ENCODE results near the gene TAMM41. TPM values are rescaled to one million over a fixed set of nuclear protein-coding genes. Genes with fewer than 3 reads are reported as not detected.

The TAMM41 gene
- total and polyA plus RNA-seq, 10 of the 15 experiments (the other 5 are each of a cell fraction or from before 2014, with no cell fraction given): 10.4 to 36.6 (median 18.3) TPM

- TF ChIP-seq ZBTB11 (CRISPR knock-in tag; IDR thresholded peaks at IDR 0.05) (no peak), SIX5 (IDR thresholded peaks at IDR 0.05; ENCODE audit: low read depth, low read length, severe bottlenecking) (no peak)
Observed at GRCh38 chr3:11780341-11780740, 66.3 kb downstream of the TAMM41 start (continued).

GRCh38 chr3:11779626-11780025, 67.1 kb downstream of the TAMM41 start:
- H3K4me2 ChIP-seq (ENCODE audit: control insufficient read depth, insufficient read depth): no peak overlapping the region
- in situ Hi-C loops (cut with MboI): no loop called here
- no peaks in the 10 kb centered on the region for H3K27me3 ChIP-seq (replicated peaks in 1 of 2; ENCODE audit: control insufficient read depth in 2 of 2, insufficient read depth in 2 of 2, low read length in 1 of 2)
- ChIA-PET CTCF (no interaction called here), RAD21 (ENCODE audit: unreplicated experiment) (no interaction called here), SMC1A (ENCODE audit: uncharacterized antibody, unreplicated experiment) (interaction anchor here (1.0 kb wide), 1 partner anchor 10 kb away, joined by 4 read pairs; no protein-coding TSS in a partner anchor), POLR2A (no interaction called here)
- no peak overlapping the region for H3K27ac ChIP-seq (ENCODE audit: control insufficient read depth, insufficient read depth)
- H4K20me1 ChIP-seq (ENCODE audit: control insufficient read depth, insufficient read depth): no peaks in the 10 kb centered on the region
- no peaks in the 10 kb centered on the region for H3K9me3 ChIP-seq (replicated peaks; ENCODE audit: control insufficient read depth, insufficient read depth, low read length)
- DNase-seq (ENCODE audit: low read depth, low spot score): no peak
- H3K4me3 ChIP-seq: no peak overlapping the region
- H3K36me3 ChIP-seq (ENCODE audit: control insufficient read depth in 2 of 2, insufficient read depth in 2 of 2, low read length in 1 of 2): no peaks in the 10 kb centered on the region
- ATAC-seq: no peak
- intact Hi-C loops (cut with micrococcal nuclease; ENCODE audit: unreplicated experiment): no loop called here
- TF ChIP-seq ZBTB11 (CRISPR knock-in tag; IDR thresholded peaks at IDR 0.05) (no peak), SUPT20H (IDR thresholded peaks at IDR 0.05; ENCODE audit: borderline replicate concordance, control insufficient read depth, low read depth, low read length) (no peak), BCL11A (IDR thresholded peaks at IDR 0.05; ENCODE audit: low read depth, low read length) (no peak), CEBPZ (IDR thresholded peaks at IDR 0.05; ENCODE audit: low read depth, low read length) (no peak), STAT1 (conservative IDR thresholded peaks at IDR 0.05) (no peak), POLR2A (IDR thresholded peaks at IDR 0.05; ENCODE audit: low read depth, low read length) (no peak)
- no peak overlapping the region for H3K9ac ChIP-seq (ENCODE audit: control insufficient read depth, insufficient read depth, low read length)
- no peak overlapping the region for H2AFZ ChIP-seq (ENCODE audit: control insufficient read depth, low read depth, low read length)
- 91% methylated on average over 3 of the region's 3 CpGs for WGBS (ENCODE audit: insufficient coverage, insufficient replicate concordance, low lambda C conversion rate, missing lambda C conversion rate)
- H3K79me2 ChIP-seq (ENCODE audit: control insufficient read depth, insufficient read depth, low read length): no peaks in the 10 kb centered on the region
- peaks cover 1% of the 10 kb centered on the region; the same call in 1 of the 2 replicates for H3K4me1 ChIP-seq (ENCODE audit: control insufficient read depth, insufficient read depth, low read length)
- BruUV-seq (replicated peaks): no TSS peak
- no peak for FAIRE-seq

All from GM12878 (cell line).